IMR-90 (cell line): ENCODE measurements around the gene ADAMTSL1. TPM values are rescaled to one million over a fixed set of nuclear protein-coding genes. Genes with fewer than 3 reads are reported as not detected.

ENCODE experiments used
- ATAC-seq: fragments of 200-7000 bp; cut with Tn5 transposase; 2 replicates; pipeline ENCODE4 v1.9.1; 2020; ENCODE audit warnings: low read depth, mild to moderate bottlenecking, moderate library complexity
- BruUV-seq: library from RNA; stranded (reverse); fragments of 400-500 nt; replicated peaks from 2 replicates; lab custom pipeline; 2021; lab: Mats Ljungman, UMichigan
- CTCF ChIA-PET: fragments of 300-600 bp; formaldehyde crosslinking; extraction: SDS; loops from one replicate; lab custom pipeline; 2021; ENCODE audit warnings: antibody characterized with exemption; lab: Yijun Ruan, JAX
- POLR2A ChIA-PET: fragments of 300-600 bp; sonication (Branson Sonifier 250); formaldehyde crosslinking; loops from one replicate; lab custom pipeline; 2022; ENCODE audit warnings: antibody characterized with exemption; ENCODE audit not compliant: unreplicated experiment; lab: Charles Lee
- DNase-seq: peaks from one replicate; pipeline ENCODE4 v3.0.0; 2013
- H2AFZ ChIP-seq: replicated peaks from 2 replicates; pipeline ENCODE3; 2013; ENCODE audit warnings: low read length, mild to moderate bottlenecking; ENCODE audit not compliant: poor library complexity
- H2AK5ac ChIP-seq: 2 replicates; pipeline ENCODE4 v1.6.1; 2013; ENCODE audit warnings: low read depth, low read length, inconsistent platforms
- H2AK9ac ChIP-seq: replicated peaks from 2 replicates; pipeline ENCODE3; 2013; ENCODE audit warnings: mild to moderate bottlenecking, low read depth, low read length, moderate library complexity; ENCODE audit not compliant: poor library complexity
- H2BK120ac ChIP-seq: 2 replicates; pipeline ENCODE4 v1.6.1; 2013; ENCODE audit warnings: low read depth, low read length, inconsistent platforms
- H2BK15ac ChIP-seq: 3 replicates; pipeline ENCODE4 v1.6.1; 2013; ENCODE audit warnings: low read depth, low read length, inconsistent platforms
- H2BK20ac ChIP-seq: 2 replicates; pipeline ENCODE4 v1.6.1; 2013; ENCODE audit warnings: low read depth, mild to moderate bottlenecking, inconsistent platforms, low read length, moderate library complexity
- H2BK5ac ChIP-seq: 2 replicates; pipeline ENCODE4 v1.6.1; 2013; ENCODE audit warnings: mild to moderate bottlenecking, low read depth, low read length, inconsistent platforms; ENCODE audit not compliant: poor library complexity, severe bottlenecking
- H3K14ac ChIP-seq: replicated peaks from 2 replicates; pipeline ENCODE4 v1.6.1; 2013; ENCODE audit warnings: low read depth, low read length, inconsistent platforms
- H3K18ac ChIP-seq: 2 replicates; pipeline ENCODE4 v1.6.1; 2013; ENCODE audit warnings: low read depth, low read length, control low read depth
- H3K23ac ChIP-seq: 2 replicates; pipeline ENCODE4 v1.6.1; 2013; ENCODE audit warnings: low read depth, low read length, inconsistent platforms
- H3K27ac ChIP-seq: 2 replicates; pipeline ENCODE4 v1.5.1; 2013; ENCODE audit warnings: mild to moderate bottlenecking, control low read depth, low read length; ENCODE audit not compliant: insufficient read depth
- H3K27me3 ChIP-seq: 2 replicates; pipeline ENCODE4 v1.6.1; 2013; ENCODE audit warnings: low read length; ENCODE audit not compliant: control insufficient read depth, insufficient read depth
- H3K36me3 ChIP-seq: 2 replicates; pipeline ENCODE4 v1.6.1; 2013; ENCODE audit warnings: low read length, mixed read lengths; ENCODE audit not compliant: control insufficient read depth, insufficient read depth
- H3K4ac ChIP-seq: 2 replicates; pipeline ENCODE4 v1.6.1; 2013; ENCODE audit warnings: low read depth, low read length, inconsistent platforms
- H3K4me1 ChIP-seq: 2 replicates; pipeline ENCODE4 v1.6.1; 2013; ENCODE audit warnings: low read length, mixed read lengths; ENCODE audit not compliant: control insufficient read depth, insufficient read depth
- H3K4me2 ChIP-seq: 2 replicates; pipeline ENCODE4 v1.6.1; 2013; ENCODE audit warnings: low read depth, mild to moderate bottlenecking, control low read depth, low read length, moderate library complexity
- H3K4me3 ChIP-seq: 2 replicates; pipeline ENCODE4 v1.5.1; 2013; ENCODE audit warnings: low read depth, mild to moderate bottlenecking, control low read depth, low read length, moderate library complexity; ENCODE audit not compliant: insufficient read depth
- H3K56ac ChIP-seq: 2 replicates; pipeline ENCODE4 v1.6.1; 2013; ENCODE audit warnings: low read length, inconsistent platforms; ENCODE audit not compliant: insufficient read depth; ENCODE audit errors: extremely low read depth
- H3K79me1 ChIP-seq, 2 experiments: 2 replicates each; pipeline ENCODE4 v1.6.1; 2013; ENCODE audit warnings: low read length in 2 of 2, inconsistent platforms in 1 of 2, low read depth in 1 of 2
- H3K9ac ChIP-seq: 2 replicates; pipeline ENCODE4 v1.6.1; 2013; ENCODE audit warnings: low read depth, low read length, control low read depth
- H3K9me1 ChIP-seq: 2 replicates; pipeline ENCODE4 v1.6.1; 2013; ENCODE audit warnings: low read length, inconsistent platforms; ENCODE audit not compliant: insufficient read depth
- H3K9me3 ChIP-seq: 2 replicates; pipeline ENCODE4 v1.6.1; 2013; ENCODE audit warnings: low read length; ENCODE audit not compliant: control insufficient read depth, insufficient read depth
- H4K20me1 ChIP-seq: 2 replicates; pipeline ENCODE4 v1.6.1; 2013; ENCODE audit warnings: low read length, inconsistent platforms; ENCODE audit not compliant: insufficient read depth
- H4K5ac ChIP-seq: 2 replicates; pipeline ENCODE4 v1.6.1; 2013; ENCODE audit warnings: mild to moderate bottlenecking, low read depth, low read length, control low read depth
- H4K8ac ChIP-seq, 2 experiments: 2 replicates each; pipeline ENCODE4 v1.6.1; 2013; ENCODE audit warnings: low read depth in 2 of 2, low read length in 2 of 2, control low read depth in 1 of 2, inconsistent platforms in 1 of 2
- H4K91ac ChIP-seq: 2 replicates; pipeline ENCODE4 v1.6.1; 2013; ENCODE audit warnings: low read depth, low read length, inconsistent platforms; ENCODE audit not compliant: insufficient read depth
- CHD1 ChIP-seq: IDR thresholded peaks from 2 replicates; pipeline ENCODE4 v1.6.1; 2012; ENCODE audit warnings: low read depth, low read length, improper control_type of control experiment
- MAFK ChIP-seq: IDR thresholded peaks from 2 replicates; pipeline ENCODE4 v1.6.1; 2012; ENCODE audit warnings: low read depth, low read length, improper control_type of control experiment
- NFE2L2 ChIP-seq: fragments of 150-350 bp; IDR thresholded peaks from 2 replicates; pipeline ENCODE4 v1.6.1; 2016; ENCODE audit warnings: low read depth, mild to moderate bottlenecking, low read length
- RAD21 ChIP-seq: IDR thresholded peaks from 2 replicates; pipeline ENCODE4 v1.6.1; 2012; ENCODE audit warnings: low read length, improper control_type of control experiment
- SMC3 ChIP-seq: fragments of 150-350 bp; IDR thresholded peaks from 2 replicates; pipeline ENCODE4 v1.6.1; 2016; ENCODE audit warnings: low read depth, mild to moderate bottlenecking, antibody characterized with exemption, low read length, moderate library complexity
- whole genome bisulfite sequencing, 2 experiments: methylation state at CpG; one replicate each; pipeline versions ENCODE4 v1.1.5 to v1.1.7; 2013; ENCODE audit warnings: missing lambda C conversion rate in 2 of 2; ENCODE audit not compliant: insufficient read length in 1 of 2; ENCODE audit errors: extremely low coverage in 2 of 2; 5-methylcytosine and 5-hydroxymethylcytosine counted together
- dilution Hi-C: fragments of 300-500 bp; cut with HindIII; formaldehyde crosslinking; loops from one replicate; pipeline ENCODE4 v1.14.3; 2018; ENCODE audit warnings: low sequenced_read_pairs; ENCODE audit not compliant: unreplicated experiment
- in situ Hi-C: fragments of 300-500 bp; cut with MboI; formaldehyde crosslinking; loops from 3 replicates; pipeline ENCODE4 v1.14.3; 2019; ENCODE audit warnings: low sequenced_read_pairs, inconsistent platforms, mixed read lengths
- intact Hi-C: fragments of 100-400 bp; cut with micrococcal nuclease; formaldehyde crosslinking; loops from 2 replicates; pipeline ENCODE4 v1.10.0; 2022
- polyA plus RNA-seq, 3 experiments: library from polyadenylated mRNA; depleted of rRNA; stranded (reverse); fragments of >200 nt; gene quantifications; 2 replicates each; pipeline ENCODE4 v1.2.3, GENCODE V29; 2012; ENCODE audit warnings: low replicate concordance in 1 of 3
- total RNA-seq: library from RNA; depleted of rRNA; stranded (reverse); fragments of >200 nt; gene quantifications from 2 replicates; pipeline ENCODE4 v1.2.3, GENCODE V29; 2012

The ADAMTSL1 gene
- total and polyA plus RNA-seq, 2 of the 4 experiments (the other 2 are of a cell fraction), result 38.2 to 62.2 TPM

- no peaks in the 10 kb centered on the region for H3K36me3 ChIP-seq
- H4K8ac ChIP-seq, result no peak overlapping the region
- in situ Hi-C loops, result no loop called here
- no peak overlapping the region for H3K27ac ChIP-seq
- no peak overlapping the region for H2AK5ac ChIP-seq
- H2BK120ac ChIP-seq, result no peak overlapping the region
- H3K23ac ChIP-seq, result no peak overlapping the region
- ChIA-PET POLR2A (no interaction called here), CTCF (no interaction called here)
- dilution Hi-C loops, result no loop called here
- TF ChIP-seq NFE2L2 (no peak), SMC3 (no peak), CHD1 (no peak), MAFK (no peak), RAD21 (no peak)
- H3K4ac ChIP-seq, result no peak overlapping the region
- intact Hi-C loops, result no loop called here
- H4K20me1 ChIP-seq, result no peaks in the 10 kb centered on the region
- no peak overlapping the region for H2AK9ac ChIP-seq
- no TSS peak for BruUV-seq
- H2AFZ ChIP-seq, result no peak overlapping the region
- H3K4me3 ChIP-seq, result no peak overlapping the region
- WGBS, 2 experiments, result no CpG with 5 or more reads among the region's 1 CpG
- H4K5ac ChIP-seq, result no peak overlapping the region
- no peaks in the 10 kb centered on the region for H3K9me3 ChIP-seq
- ATAC-seq, result no peak
- no peak overlapping the region for H2BK15ac ChIP-seq
- no peak overlapping the region for H4K91ac ChIP-seq
- no peaks in the 10 kb centered on the region for H3K79me1 ChIP-seq
- no peaks in the 10 kb centered on the region for H3K4me1 ChIP-seq
- no peak overlapping the region for H3K56ac ChIP-seq
- no peak overlapping the region for H2BK20ac ChIP-seq
- H3K4me2 ChIP-seq, result no peak overlapping the region
- no peak for DNase-seq
- H2BK5ac ChIP-seq, result no peak overlapping the region
- no peaks in the 10 kb centered on the region for H3K27me3 ChIP-seq
- H3K14ac ChIP-seq, result no peak overlapping the region
- H3K9ac ChIP-seq, result no peak overlapping the region
- H3K18ac ChIP-seq, result no peak overlapping the region
- H3K9me1 ChIP-seq, result 0 out of 2 replicates have a peak, but pooled peaks cover 3% of the 10 kb centered on the region
Observed at GRCh38 chr9:18810581-18810980, 336.6 kb downstream of the ADAMTSL1 start.
